Activated T-cell treated with anti-CD3 and anti-CD28 coated beads, Interleukin-2, amount 50 U/mL, for 24 hours (primary cell): ENCODE data around the gene MTNR1B.

ENCODE experiments used
- DNase-seq: peaks from one replicate; pipeline ENCODE4 v3.0.0-alpha.2; 2020
- H3K27ac Mint-ChIP-seq: 2 replicates; pipeline ENCODE4 v1.8.0; 2020; ENCODE audit warnings: mild to moderate bottlenecking, mixed read lengths
- H3K27me3 Mint-ChIP-seq: 2 replicates; pipeline ENCODE4 v1.8.0; 2020; ENCODE audit warnings: mixed read lengths
- H3K36me3 Mint-ChIP-seq: 2 replicates; pipeline ENCODE4 v1.8.0; 2020; ENCODE audit warnings: low read depth, mixed read lengths
- H3K4me1 Mint-ChIP-seq: 2 replicates; pipeline ENCODE4 v1.8.0; 2020; ENCODE audit warnings: low read depth, mixed read lengths
- H3K4me3 Mint-ChIP-seq: 2 replicates; pipeline ENCODE4 v1.8.0; 2020; ENCODE audit warnings: mild to moderate bottlenecking, moderate library complexity, mixed read lengths
- H3K9me3 Mint-ChIP-seq: 2 replicates; pipeline ENCODE4 v1.8.0; 2020; ENCODE audit warnings: mixed read lengths

MTNR1B gene

DNA sequence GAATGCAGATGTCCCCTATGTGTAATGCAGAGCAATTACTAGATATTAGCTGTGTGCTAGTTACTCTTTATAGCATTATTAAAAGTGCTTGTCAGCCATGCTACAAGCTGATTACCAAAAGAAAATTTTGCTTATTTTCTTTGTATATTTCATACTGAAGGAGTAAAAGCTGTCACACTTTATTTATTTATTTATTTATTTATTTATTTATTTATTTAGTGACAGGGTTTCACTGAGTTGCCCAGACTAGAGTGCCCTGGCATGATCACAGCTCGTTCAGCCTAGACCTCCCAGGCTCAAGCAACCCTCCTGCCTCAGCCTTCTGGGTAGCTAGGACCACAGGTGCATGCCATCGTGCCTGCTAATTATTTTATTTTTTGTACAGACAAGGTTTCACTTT, 4.3 kb upstream of the MTNR1B start:
- Mint-ChIP-seq H3K4me3 (no peak overlapping the region), H3K36me3 (no peaks in the 10 kb centered on the region), H3K27ac (no peak overlapping the region), H3K9me3 (no peaks in the 10 kb centered on the region), H3K4me1 (peaks cover 5% of the 10 kb centered on the region), H3K27me3 (peaks cover 11% of the 10 kb centered on the region)
- no peak for DNase-seq

DNA sequence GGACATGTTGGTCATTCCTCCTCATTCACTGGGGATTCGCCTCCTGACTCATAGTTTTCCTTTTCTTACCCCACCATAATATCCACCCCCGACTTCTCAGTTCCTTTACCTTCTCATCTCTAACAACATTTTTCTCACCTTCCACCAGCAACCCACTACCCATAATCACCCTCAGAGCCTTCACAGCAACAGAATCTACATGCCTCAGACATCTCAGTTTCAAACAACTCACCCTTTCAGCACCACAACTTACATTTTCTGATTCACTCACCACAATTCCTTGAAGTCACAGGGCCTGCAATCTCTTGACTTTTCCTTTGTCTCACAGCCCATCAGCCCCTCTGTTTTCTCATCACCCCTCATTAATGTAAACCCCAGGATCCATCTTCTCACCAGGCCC, 2.3 kb upstream of the MTNR1B start:
- Mint-ChIP-seq H3K27ac (no peak overlapping the region), H3K4me3 (no peak overlapping the region), H3K9me3 (no peaks in the 10 kb centered on the region), H3K36me3 (no peaks in the 10 kb centered on the region), H3K27me3 (peaks cover 14% of the 10 kb centered on the region), H3K4me1 (peaks cover 5% of the 10 kb centered on the region)
- no peak for DNase-seq

DNA sequence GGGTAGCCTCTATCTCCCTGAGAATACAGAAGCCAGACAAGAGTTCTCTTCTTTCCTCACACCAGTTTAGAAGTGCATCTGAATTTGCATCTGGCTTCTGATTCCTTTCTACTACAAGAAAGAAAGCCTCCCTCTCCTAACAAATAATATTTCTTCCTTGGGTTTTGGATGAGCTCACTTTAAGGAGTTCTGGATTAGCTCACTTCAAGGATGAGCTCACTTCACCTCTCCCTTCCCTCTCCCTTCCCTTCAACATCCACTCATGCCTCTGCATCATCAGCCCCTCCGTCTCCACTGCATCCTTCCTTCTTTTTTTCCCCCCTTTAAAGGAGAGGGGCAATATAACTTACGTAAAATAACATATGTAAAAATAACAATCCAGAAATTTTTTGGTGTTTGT, 1.6 kb upstream of the MTNR1B start:
- H3K9me3 Mint-ChIP-seq: no peaks in the 10 kb centered on the region
- H3K4me3 Mint-ChIP-seq: no peak overlapping the region
- peaks cover 5% of the 10 kb centered on the region for H3K4me1 Mint-ChIP-seq
- H3K27ac Mint-ChIP-seq: no peak overlapping the region
- H3K27me3 Mint-ChIP-seq: peaks cover 16% of the 10 kb centered on the region
- H3K36me3 Mint-ChIP-seq: no peaks in the 10 kb centered on the region
- no peak for DNase-seq

DNA sequence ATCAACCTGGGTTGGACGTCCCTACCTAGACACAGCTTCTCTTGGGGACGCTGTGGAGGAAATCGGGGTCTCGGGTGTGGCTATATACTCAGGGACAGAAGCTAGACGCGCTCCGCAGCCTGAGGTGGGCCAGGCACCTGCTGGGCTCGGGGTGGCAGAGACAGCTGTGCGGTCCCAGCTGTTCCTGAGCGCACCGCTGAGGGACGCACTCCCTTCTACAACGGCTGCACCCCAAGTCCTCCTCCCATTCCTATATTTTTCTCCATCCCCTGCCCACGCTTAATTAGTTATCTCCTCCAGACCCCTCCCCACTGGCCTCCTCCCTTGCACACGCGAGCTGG, 188 bp upstream of the MTNR1B start:
- no peak overlapping the region for H3K27ac Mint-ChIP-seq
- no peak overlapping the region for H3K4me3 Mint-ChIP-seq
- DNase-seq: no peak
- H3K27me3 Mint-ChIP-seq: peaks cover 24% of the 10 kb centered on the region
- peaks cover 5% of the 10 kb centered on the region for H3K4me1 Mint-ChIP-seq
- no peaks in the 10 kb centered on the region for H3K9me3 Mint-ChIP-seq
- no peaks in the 10 kb centered on the region for H3K36me3 Mint-ChIP-seq

DNA sequence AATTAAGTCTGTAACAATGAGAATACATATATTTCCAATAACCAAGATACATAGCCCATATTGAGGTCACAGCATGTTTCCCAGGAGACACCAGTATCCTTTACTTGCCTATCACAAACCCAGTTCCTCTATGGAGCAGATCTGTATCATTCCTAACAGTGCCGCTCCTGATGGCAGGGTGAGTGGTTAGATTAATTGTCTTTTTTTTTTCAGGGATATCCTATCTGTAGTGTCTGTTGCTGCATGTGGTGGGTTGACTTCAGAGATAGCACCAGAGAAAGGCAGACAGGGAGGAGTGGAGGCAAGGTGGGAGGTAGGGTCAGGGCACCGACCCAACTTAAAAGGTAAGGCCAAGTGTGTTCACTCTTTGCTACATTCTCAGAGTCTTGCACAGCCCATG, 2.8 kb downstream of the MTNR1B start:
- Mint-ChIP-seq H3K4me3 (no peak overlapping the region), H3K36me3 (no peaks in the 10 kb centered on the region), H3K4me1 (peaks cover 2% of the 10 kb centered on the region), H3K9me3 (no peaks in the 10 kb centered on the region), H3K27me3 (peaks cover 28% of the 10 kb centered on the region), H3K27ac (no peak overlapping the region)
- DNase-seq: no peak

DNA sequence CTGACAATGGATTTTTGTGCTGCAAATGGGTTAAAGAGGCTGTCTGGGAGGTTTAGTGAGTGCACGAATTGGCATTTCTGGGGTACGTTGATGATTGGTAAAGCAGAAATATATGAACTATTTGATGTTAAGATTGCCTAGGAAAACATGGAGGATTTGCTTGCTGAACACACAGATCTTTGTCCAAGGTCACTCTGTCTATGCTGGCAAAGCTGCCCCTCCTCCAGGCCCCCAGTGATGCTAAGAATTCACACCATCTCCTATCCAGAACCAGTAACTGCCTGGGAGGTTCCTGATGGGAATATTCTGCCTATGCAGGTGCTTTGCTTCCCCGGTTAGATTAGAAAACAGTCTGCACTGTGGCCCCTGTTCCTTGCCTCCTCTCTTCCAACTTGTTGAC, 5.8 kb downstream of the MTNR1B start:
- Mint-ChIP-seq H3K36me3 (no peaks in the 10 kb centered on the region), H3K27ac (no peak overlapping the region), H3K4me1 (no peaks in the 10 kb centered on the region), H3K4me3 (no peak overlapping the region), H3K27me3 (peaks cover 25% of the 10 kb centered on the region), H3K9me3 (no peaks in the 10 kb centered on the region)
- DNase-seq: no peak

DNA sequence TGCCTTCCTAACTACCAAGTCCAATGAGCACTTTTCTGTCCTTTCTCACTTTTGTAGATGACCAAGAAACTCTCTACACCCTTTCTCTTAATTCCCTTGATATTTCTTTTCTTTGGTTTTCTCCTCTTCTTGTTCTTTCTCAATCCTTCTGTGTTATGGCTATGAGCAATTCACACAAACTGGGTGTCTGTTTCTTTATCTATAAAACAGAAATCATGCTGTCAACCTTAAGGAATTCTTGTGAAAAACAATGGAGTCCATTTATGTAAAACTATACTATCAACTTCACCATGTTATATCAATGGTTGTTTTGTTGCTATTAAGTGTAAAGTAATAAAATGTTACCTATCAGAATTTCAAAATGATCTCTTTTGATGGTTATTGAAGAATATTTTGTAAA, 7.2 kb downstream of the MTNR1B start:
- DNase-seq: no peak
- H3K4me1 Mint-ChIP-seq: no peaks in the 10 kb centered on the region

DNA sequence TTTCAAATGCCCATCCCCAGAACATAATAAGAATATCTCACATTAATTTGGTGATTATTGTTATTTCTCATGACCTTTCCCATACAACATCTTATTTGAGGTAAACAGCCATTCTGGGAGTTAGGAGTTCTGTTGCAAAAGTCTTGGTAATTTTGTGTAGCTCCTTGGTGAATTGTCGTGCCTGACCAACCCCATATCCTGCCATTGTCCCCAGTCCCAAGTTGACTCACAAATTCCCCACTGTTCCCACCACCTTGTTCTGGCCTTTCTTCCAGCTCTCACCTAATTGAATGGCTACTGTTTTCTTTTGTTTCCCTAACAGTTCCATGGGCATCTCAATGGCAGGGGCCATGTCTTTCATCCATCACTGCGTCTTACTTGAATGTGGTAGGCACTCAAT, 8.0 kb downstream of the MTNR1B start:
- DNase-seq: no peak
- Mint-ChIP-seq H3K27me3 (peaks cover 18% of the 10 kb centered on the region), H3K4me1 (no peaks in the 10 kb centered on the region), H3K27ac (no peak overlapping the region), H3K9me3 (no peaks in the 10 kb centered on the region), H3K36me3 (no peaks in the 10 kb centered on the region), H3K4me3 (no peak overlapping the region)

More for the DNA sequence above, 7.2 kb downstream of the MTNR1B start:
- peaks cover 18% of the 10 kb centered on the region for H3K27me3 Mint-ChIP-seq
- no peak overlapping the region for H3K27ac Mint-ChIP-seq
- no peak overlapping the region for H3K4me3 Mint-ChIP-seq
- no peaks in the 10 kb centered on the region for H3K36me3 Mint-ChIP-seq
- no peaks in the 10 kb centered on the region for H3K9me3 Mint-ChIP-seq

DNA sequence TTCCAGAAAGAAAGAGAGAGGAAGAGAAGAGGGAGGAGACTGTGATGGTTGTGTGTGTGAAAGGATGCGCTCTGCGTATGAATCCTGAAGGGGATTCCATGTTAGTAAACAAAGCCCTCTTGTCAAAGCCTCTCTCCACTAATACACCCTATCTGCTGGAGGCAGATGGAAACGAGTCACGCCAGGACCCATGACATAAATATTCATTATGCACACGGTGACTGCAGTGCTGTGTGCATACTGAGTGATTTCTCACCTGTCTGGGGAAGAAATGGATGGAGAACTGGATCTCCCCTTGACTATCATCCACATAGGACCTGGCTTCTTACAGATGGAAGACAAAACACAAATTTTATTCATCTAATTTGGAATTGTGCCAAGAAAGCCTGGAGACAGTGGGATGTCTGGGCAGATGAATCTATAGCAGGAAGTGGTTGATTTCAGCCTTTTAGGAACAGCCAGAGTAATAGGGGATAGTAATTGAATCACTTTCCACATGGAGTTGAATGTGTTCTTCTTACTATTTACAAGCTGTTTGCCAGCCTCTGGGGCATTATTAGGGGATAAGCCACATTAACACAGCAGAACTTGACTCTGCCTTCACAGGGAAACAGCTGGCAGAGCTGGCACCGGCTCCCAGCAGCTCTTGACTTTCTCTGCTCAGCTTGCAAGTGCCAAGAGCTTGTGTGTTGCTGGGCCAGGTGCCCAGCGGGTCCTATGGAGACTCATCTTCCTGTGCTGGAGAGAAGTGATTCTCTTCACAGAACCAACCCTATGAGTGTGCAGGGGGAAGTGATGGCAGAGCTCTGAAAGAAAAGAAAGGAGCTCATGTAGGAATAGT, 9.0 kb downstream of the MTNR1B start:
- no peak for DNase-seq
- Mint-ChIP-seq H3K9me3 (no peaks in the 10 kb centered on the region), H3K27ac (no peak overlapping the region), H3K4me1 (no peaks in the 10 kb centered on the region), H3K4me3 (no peak overlapping the region), H3K36me3 (no peaks in the 10 kb centered on the region), H3K27me3 (peaks cover 9% of the 10 kb centered on the region)

DNA sequence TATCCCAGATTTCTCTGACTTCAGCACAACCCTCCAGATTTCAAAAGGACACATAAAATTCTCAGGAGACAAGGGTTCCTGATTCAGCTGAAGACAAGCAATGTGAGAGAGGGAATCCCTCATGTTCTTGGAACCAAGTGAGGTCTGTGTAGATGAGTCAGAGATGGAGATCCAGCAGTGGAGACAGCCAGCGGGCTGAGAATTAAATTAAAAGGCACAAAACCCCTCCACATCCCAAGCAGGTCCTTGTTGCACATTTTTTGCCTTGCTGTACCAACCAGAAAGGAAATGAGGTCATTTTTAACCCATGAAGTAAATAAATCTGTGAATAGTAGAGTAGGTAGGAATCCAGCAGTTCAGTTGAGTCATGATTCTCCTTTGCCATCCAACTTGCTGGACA, 9.7 kb downstream of the MTNR1B start:
- DNase-seq: no peak
- H3K27ac Mint-ChIP-seq: no peak overlapping the region
- H3K9me3 Mint-ChIP-seq: no peaks in the 10 kb centered on the region
- H3K4me3 Mint-ChIP-seq: no peak overlapping the region
- peaks cover 7% of the 10 kb centered on the region for H3K27me3 Mint-ChIP-seq
- H3K36me3 Mint-ChIP-seq: no peaks in the 10 kb centered on the region
- no peaks in the 10 kb centered on the region for H3K4me1 Mint-ChIP-seq

DNA sequence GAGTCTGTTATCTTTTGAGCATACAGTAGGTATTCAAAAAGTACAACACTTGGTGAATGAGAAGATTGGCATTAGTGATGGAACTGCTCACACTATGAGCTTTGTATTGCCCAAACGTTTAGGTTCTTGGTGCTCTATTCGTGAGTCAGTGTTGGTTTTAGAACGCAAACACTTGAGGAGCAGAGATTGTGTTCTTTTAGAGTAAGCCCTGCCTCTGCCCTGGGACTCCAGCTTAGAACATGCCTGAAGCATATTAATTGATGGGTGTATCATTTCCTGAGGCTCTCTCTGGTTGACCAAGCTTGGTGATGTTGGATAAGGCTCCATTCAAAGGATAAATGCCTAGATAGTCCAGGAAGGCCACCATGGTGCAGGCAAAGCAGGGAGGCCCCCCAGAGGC, 10.9 kb downstream of the MTNR1B start:
- Mint-ChIP-seq H3K4me1 (no peaks in the 10 kb centered on the region), H3K4me3 (no peak overlapping the region), H3K36me3 (no peaks in the 10 kb centered on the region), H3K27ac (no peak overlapping the region), H3K27me3 (peaks cover 6% of the 10 kb centered on the region), H3K9me3 (no peaks in the 10 kb centered on the region)
- no peak for DNase-seq

DNA sequence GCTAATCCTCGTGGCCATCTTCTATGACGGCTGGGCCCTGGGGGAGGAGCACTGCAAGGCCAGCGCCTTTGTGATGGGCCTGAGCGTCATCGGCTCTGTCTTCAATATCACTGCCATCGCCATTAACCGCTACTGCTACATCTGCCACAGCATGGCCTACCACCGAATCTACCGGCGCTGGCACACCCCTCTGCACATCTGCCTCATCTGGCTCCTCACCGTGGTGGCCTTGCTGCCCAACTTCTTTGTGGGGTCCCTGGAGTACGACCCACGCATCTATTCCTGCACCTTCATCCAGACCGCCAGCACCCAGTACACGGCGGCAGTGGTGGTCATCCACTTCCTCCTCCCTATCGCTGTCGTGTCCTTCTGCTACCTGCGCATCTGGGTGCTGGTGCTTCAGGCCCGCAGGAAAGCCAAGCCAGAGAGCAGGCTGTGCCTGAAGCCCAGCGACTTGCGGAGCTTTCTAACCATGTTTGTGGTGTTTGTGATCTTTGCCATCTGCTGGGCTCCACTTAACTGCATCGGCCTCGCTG, 12.1 kb downstream of the MTNR1B start:
- no peak overlapping the region for H3K4me3 Mint-ChIP-seq
- H3K4me1 Mint-ChIP-seq: no peaks in the 10 kb centered on the region
- H3K36me3 Mint-ChIP-seq: no peaks in the 10 kb centered on the region
- peaks cover 3% of the 10 kb centered on the region for H3K27me3 Mint-ChIP-seq
- no peak for DNase-seq
- H3K9me3 Mint-ChIP-seq: no peaks in the 10 kb centered on the region
- H3K27ac Mint-ChIP-seq: no peak overlapping the region

DNA sequence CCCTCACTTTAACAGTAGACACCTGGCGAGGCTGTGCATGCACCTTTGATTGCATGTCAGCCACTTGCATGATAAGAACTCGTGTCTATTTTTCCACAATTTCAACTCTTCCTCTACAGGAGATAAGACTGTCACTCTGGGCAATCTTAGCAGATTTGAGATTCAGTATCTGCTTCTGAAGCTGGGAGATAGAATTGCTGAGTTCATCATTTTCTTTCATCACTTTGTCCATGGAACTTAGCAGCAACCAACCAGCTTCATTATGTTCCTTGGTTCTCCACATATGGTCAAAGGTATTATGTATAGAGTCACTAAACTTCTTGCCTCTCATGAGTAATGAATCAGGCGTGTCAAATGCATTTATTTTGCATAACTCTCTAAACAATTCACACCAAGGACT, 17.1 kb downstream of the MTNR1B start:
- Mint-ChIP-seq H3K36me3 (no peaks in the 10 kb centered on the region), H3K27me3 (no peaks in the 10 kb centered on the region), H3K4me3 (no peak overlapping the region), H3K9me3 (peaks cover 14% of the 10 kb centered on the region), H3K4me1 (no peaks in the 10 kb centered on the region), H3K27ac (no peak overlapping the region)
- DNase-seq: no peak

DNA sequence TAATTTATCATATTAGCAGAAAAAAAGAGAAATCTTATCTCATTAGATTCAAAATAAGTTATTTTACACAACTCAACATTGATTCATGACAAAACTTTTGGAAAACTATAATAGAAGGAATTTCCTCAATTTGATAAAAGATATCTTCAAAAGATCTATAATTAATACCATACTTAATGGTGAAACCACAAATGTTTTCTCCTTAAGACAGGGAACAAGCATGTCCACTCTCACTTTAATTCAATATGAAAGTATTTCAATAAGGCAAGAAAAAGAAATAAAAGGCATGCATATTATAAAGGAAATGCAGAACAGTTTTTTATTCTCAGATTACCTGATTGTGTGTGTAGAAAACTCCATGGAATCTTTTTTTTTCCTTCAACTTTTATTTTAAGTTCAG, 23.6 kb downstream of the MTNR1B start:
- H3K27me3 Mint-ChIP-seq: no peaks in the 10 kb centered on the region
- H3K36me3 Mint-ChIP-seq: no peaks in the 10 kb centered on the region
- no peaks in the 10 kb centered on the region for H3K4me1 Mint-ChIP-seq
- DNase-seq: no peak
- no peak overlapping the region for H3K27ac Mint-ChIP-seq
- H3K4me3 Mint-ChIP-seq: no peak overlapping the region
- peaks cover 13% of the 10 kb centered on the region for H3K9me3 Mint-ChIP-seq

DNA sequence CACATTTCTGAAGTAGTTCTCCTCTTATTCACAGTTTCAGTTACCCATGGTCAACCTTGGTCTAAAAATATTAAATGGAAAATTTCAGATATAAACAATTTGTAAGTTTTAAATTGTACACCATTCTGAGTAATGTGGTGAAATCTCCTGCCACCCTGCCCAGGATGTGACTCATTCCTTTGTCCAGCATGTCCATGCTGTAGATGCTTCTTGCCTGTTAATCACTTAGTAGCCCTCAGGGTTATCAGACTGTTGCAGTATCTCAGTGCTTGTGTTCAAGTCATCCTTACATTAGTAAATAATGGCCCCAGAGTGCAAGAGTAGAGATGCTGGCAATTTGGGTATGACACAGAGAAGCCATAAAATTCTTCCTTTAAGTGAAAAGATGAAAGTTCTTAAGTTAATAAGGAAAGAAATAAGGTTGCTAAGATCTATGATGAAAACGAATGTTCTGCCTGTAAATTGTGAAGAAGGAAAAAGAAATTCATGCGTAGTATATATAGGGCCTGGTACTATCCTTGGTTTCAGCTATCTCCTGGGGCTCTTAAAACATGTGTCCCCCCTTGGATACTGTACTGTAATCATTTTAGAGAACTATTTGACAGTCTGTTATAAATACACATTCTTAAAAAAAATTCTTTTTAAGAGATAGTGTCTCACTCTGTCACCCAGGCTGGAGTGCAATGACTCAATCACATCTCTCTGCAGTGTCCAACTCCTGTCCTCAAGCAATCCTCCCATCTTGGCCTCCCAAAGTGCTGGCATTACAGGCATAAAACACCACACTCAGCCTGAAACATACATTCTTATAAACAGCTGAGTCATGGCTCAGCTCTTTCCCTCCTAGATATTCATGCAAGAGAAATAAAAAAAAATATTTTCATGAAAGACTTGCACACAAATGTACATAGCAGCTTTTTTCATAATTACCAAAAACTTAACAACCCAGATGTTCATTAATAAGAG, 31.3 kb downstream of the MTNR1B start:
- no peak overlapping the region for H3K27ac Mint-ChIP-seq
- H3K36me3 Mint-ChIP-seq: no peaks in the 10 kb centered on the region
- no peak for DNase-seq
- peaks cover 6% of the 10 kb centered on the region for H3K9me3 Mint-ChIP-seq
- H3K4me3 Mint-ChIP-seq: no peak overlapping the region
- peaks cover 15% of the 10 kb centered on the region for H3K27me3 Mint-ChIP-seq
- no peaks in the 10 kb centered on the region for H3K4me1 Mint-ChIP-seq
